ENCODE results near the gene DIP2C. TPM values are rescaled to one million over a fixed set of nuclear protein-coding genes. Genes with fewer than 3 reads are reported as not detected.
A peak's percentile ranks its signal among the peaks of the same experiment; 100 is the strongest.

DIP2C gene
- total and polyA plus RNA-seq, 2 donors from 2014 or later: 6.2 to 22.6 TPM

- Histone ChIP-seq H3K9me3 (ENCODE audit: control insufficient read depth in 2 of 3, insufficient read depth in 1 of 3, low read length in 3 of 3) (no peaks in the 10 kb centered on the region), H3K27ac (ENCODE audit: low read depth in 2 of 2, low read length in 2 of 2) (no peak overlapping the region), H3K4me1 (ENCODE audit: control insufficient read depth in 2 of 3, insufficient read depth in 2 of 3, low read depth in 1 of 3, low read length in 3 of 3) (peaks cover 2 to 18% (median 17%) of the 10 kb centered on the region in 3 donors), H3K9ac (ENCODE audit: low read length in 3 of 3) (no peak overlapping the region), H3K27me3 (ENCODE audit: control insufficient read depth, insufficient read depth, low read length) (no peaks in the 10 kb centered on the region), H3K4me3 (ENCODE audit: low read length in 3 of 3) (no peak overlapping the region), H3K36me3 (ENCODE audit: control insufficient read depth in 2 of 3, insufficient read depth in 3 of 3, low read length in 3 of 3) (no peaks in the 10 kb centered on the region)
- no peak for FAIRE-seq
- peak in 1 of 5 donors; percentile 84 for DNase-seq
- TF ChIP-seq CTCF (IDR thresholded peaks at IDR 0.05; ENCODE audit: borderline replicate concordance, extremely low read depth, insufficient read depth): no peak
- intact Hi-C loops (cut with DNase I): no loop called here
These were observed 74.5 kb downstream of the DIP2C start for GRCh38 chr10:614790-615582.

GRCh38 chr10:614139-614711, 75.2 kb downstream of the DIP2C start:
- no peaks in the 10 kb centered on the region for H3K27me3 ChIP-seq (ENCODE audit: control insufficient read depth, insufficient read depth, low read length)
- TF ChIP-seq CTCF (IDR thresholded peaks at IDR 0.05; ENCODE audit: borderline replicate concordance, extremely low read depth, insufficient read depth): no peak
- H3K9ac ChIP-seq (ENCODE audit: low read length in 3 of 3): no peak overlapping the region
- H3K36me3 ChIP-seq (ENCODE audit: control insufficient read depth in 2 of 3, insufficient read depth in 3 of 3, low read length in 3 of 3): no peaks in the 10 kb centered on the region
- no peak overlapping the region for H3K4me3 ChIP-seq (ENCODE audit: low read length in 3 of 3)
- H3K4me1 ChIP-seq (ENCODE audit: control insufficient read depth in 2 of 3, insufficient read depth in 2 of 3, low read depth in 1 of 3, low read length in 3 of 3): peaks cover 2 to 20% (median 17%) of the 10 kb centered on the region in 3 donors
- intact Hi-C loops (cut with DNase I): no loop called here
- H3K27ac ChIP-seq (ENCODE audit: low read depth in 2 of 2, low read length in 2 of 2): no peak overlapping the region
- no peaks in the 10 kb centered on the region for H3K9me3 ChIP-seq (ENCODE audit: control insufficient read depth in 2 of 3, insufficient read depth in 1 of 3, low read length in 3 of 3)
- FAIRE-seq (no peak), DNase-seq (peak in 1 of 5 donors; percentile 68)

- DNase-seq (peak in 4 of 5 donors; percentile 62 to 84 (median 79)), FAIRE-seq (no peak)
- intact Hi-C loops (cut with DNase I): no loop called here
- H3K36me3 ChIP-seq (ENCODE audit: control insufficient read depth in 2 of 3, insufficient read depth in 3 of 3, low read length in 3 of 3): no peaks in the 10 kb centered on the region
- H3K9me3 ChIP-seq (ENCODE audit: control insufficient read depth in 2 of 3, insufficient read depth in 1 of 3, low read length in 3 of 3): no peaks in the 10 kb centered on the region
- no peak for TF ChIP-seq CTCF (IDR thresholded peaks at IDR 0.05; ENCODE audit: borderline replicate concordance, extremely low read depth, insufficient read depth)
- no peak overlapping the region for H3K9ac ChIP-seq (ENCODE audit: low read length in 3 of 3)
- no peak overlapping the region for H3K27ac ChIP-seq (ENCODE audit: low read depth in 2 of 2, low read length in 2 of 2)
- peaks cover 2 to 20% (median 17%) of the 10 kb centered on the region in 3 donors for H3K4me1 ChIP-seq (ENCODE audit: control insufficient read depth in 2 of 3, insufficient read depth in 2 of 3, low read depth in 1 of 3, low read length in 3 of 3)
- H3K27me3 ChIP-seq (ENCODE audit: control insufficient read depth, insufficient read depth, low read length): no peaks in the 10 kb centered on the region
- H3K4me3 ChIP-seq (ENCODE audit: low read length in 3 of 3): no peak overlapping the region
These were observed 76.0 kb downstream of the DIP2C start for GRCh38 chr10:613271-614138.

All from kidney (tissue), 14 donors.